NCI-H2171 treated with DMSO at 0.1 percent for 48 hours (cell line): ENCODE measurements around the gene ATP11A.
"Not testable (repeated sequence)": the region's sequence is repeated elsewhere in the genome, so short reads cannot be mapped to it uniquely, and the experiment has no call there.

ENCODE experiments used
- DNase-seq: peaks from one replicate; lab custom pipeline; 2025; lab: John Stamatoyannopoulos, UW

Gene ATP11A

GRCh38 chr13:112796190-112796915, 106.5 kb downstream of the ATP11A start:
- no peak for DNase-seq

DNA sequence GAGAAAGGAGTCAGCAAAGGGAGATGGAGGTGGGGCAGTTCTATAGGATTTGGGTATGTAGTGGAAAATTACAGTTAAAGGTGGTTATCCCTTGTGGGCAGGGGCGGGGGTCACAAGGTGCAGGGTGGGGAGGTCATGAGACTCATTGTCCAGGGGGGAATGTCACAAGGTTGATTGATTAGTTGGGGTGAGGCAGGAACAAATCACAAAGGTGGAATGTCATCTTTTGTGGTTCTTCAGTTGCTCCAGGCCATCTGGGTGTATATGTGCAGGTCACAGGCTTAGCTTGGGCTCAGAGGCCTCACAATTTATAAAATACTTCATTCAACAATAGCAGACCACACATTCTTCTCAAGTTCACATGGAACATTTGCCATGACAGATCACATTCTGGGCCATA, 109.6 kb downstream of the ATP11A start:
- DNase-seq, result no peak

- DNase-seq, result no peak
These were observed 110.2 kb downstream of the ATP11A start for GRCh38 chr13:112800057-112800456.

DNA sequence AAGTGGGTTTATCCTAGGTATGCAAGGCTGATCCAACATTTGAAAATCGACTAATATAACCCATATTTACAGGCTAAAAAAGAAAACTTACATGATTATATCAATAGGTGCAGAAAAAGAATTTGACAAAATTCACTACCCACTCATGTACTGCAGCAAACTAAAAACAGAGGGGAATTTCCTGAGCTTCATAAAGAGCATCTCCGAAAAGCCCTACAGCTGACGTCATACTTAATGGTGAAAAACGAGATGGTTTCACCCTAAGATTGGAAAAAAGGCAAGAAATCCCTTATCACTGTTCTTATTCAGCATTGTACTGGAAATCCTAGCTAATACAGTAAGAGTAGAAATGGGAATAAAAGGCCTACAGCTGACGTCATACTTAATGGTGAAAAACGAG, 111.0 kb downstream of the ATP11A start:
- DNase-seq, result not testable (repeated sequence)

DNA sequence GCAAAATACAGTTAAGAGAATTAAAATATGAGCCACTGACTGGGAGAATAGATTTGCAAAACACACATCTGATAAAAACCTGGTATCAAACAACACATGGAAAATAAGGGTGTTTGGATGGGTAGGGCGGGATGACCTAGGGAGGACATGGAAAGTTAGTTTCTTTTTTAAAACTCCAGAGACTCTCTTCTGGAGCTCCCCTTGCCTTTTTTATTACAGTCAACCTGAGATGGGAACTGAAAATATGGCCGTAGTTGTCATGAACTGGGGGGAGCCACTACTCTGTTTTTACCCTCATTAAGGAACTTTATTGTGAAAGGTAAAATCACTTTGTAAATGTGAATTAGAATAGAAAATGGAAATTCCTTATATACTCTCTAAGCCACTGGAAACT, 113.0 kb downstream of the ATP11A start:
- no peak for DNase-seq

DNA sequence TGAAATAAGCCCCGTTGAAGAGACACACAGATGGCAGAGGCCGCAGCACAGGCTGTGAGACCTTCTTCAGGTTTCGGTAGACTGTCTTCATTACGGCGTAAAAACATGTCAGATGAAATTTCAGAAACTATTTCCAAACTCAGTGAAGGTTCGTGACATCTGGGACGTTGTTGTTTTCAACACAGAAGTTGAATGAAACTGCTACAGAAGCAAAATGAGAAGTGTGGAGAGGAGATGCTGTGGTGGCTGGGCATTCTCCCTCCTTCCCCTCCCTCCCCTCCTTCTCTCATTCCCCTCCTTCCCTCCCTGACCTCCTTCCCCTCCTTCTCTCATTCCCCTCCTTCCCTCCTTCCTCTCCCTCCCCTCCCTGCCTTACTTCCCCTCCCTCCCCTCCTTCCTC, 113.6 kb downstream of the ATP11A start:
- DNase-seq, result peak; percentile 41

- no peak for DNase-seq
These were observed 114.5 kb downstream of the ATP11A start for GRCh38 chr13:112804374-112804773.

DNA sequence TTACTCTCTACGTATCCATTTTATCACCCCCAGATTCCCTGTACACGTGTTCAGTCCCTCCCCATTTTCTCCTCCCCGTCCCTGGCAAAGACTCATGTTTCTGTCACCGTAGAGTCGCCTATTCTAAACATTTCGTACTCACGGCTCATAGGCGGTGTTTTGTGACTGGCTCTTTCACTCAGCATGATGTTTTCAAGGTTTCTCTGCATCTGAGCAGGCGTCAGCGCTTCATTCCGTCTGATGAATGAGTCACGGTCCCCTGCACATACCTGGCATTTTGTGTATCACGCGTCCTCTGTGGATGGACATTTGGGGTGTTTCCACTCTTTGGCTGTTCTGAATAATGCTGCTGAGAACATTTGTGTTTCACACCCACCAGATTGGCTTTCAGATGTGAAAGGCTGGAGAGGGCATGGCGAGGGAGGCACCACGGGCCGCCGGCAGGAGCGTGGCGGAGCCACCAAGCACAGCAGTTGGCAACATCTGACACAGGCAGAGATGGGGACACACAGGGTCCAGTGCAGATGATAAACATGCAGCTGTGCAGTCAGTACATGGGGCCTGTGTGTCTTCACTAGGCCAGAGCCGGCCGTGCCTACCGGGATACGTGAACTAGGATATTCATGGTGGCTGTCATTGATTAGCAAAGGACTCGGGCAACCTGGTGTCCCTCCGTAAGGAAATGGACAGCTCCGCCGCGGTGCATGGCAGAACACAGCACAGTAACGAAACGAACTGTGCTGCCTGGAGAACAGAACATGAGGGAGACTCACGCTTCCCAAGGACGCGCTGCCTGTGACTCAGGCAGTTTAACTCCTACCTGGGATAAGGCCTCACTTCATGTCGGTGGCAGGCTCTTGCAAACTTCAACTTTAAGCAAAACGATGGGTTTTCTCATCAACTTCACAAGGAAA, 117.2 kb downstream of the ATP11A start:
- DNase-seq, result no peak

- DNase-seq, result no peak
These were observed 118.0 kb downstream of the ATP11A start for GRCh38 chr13:112807653-112808376.

DNA sequence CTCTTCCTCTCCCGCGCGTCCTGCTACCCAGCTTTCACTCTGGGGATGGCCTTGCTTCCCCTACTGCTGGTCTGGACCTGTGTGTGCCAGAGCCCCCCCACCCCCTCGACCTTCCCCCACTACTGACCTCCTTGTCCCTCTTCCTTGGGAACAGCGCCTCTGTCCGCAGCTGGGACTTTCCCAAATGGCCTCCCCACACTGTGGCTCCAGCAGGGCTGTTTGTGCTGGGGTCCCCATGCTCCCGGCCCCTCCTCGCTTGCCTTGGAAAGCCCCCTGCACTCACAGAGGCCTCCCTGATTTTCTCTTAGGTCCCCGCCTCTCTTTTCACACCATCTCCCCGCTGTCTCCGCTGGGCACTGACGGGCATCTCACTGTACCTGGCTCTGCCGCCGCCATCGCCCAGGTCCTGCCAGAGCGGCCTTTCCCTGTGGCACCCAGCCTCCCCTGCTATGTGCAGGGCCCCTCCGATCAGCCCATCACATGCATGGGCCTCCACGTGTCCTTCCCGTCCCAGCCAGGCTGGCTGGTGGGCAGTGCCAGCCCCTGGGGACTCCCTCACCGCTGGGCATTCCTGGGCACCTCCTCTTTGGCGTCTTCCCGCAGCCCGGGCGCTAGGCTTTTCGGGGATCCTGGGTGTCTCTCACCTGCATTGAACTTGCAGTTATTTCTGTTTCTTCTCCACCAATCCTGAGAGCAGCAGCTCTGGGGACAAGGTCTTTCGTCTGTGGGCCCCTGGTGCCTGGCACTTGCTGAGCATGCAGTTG, 118.7 kb downstream of the ATP11A start:
- DNase-seq, result no peak

DNA sequence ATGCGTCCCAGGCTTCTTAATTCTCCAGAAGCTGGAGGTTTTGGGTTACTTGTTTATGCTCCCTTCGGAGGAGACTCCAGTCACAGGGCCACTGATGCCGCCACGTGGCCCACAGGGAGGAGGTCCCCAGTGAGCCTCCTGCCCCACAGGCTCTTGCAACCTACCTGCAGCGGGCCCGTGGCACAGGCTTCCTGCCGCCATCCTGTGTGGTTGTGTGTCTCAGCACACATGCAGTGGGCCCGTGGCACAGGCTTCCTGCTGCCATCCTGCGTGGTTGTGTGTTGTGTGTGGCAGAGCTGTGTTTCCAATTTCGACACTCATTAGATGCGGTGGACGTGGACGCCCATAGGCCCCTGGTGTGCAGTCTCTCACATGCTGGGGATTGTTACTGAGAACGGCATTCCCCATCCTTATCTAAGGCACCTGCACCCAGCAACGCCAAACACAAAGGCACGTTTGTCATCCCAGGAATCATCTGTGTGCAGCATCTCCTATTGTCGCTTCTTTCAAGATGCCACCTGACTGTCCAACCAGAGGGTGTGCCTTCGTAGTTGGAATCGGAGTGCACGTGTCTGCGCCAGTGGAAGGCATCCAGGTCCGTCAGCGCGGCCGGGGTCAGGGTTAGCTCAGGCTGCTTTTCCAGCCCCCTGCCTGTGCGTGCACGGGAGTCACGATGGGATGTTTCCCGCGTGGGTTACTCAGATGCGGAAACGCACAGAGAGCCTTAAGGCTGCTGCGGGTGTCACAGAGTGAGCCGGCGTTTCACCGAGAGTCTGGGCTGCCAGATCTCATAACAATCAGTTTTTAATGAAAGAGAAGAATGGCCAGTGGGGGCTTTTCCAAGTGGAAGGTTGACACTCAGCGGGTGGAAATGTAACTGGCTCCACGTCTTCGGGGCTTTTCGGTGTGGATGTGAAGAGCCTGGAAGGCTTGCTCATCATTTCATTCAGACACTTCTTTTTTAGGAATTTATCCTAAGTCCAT, 119.8 kb downstream of the ATP11A start:
- DNase-seq, result no peak

DNA sequence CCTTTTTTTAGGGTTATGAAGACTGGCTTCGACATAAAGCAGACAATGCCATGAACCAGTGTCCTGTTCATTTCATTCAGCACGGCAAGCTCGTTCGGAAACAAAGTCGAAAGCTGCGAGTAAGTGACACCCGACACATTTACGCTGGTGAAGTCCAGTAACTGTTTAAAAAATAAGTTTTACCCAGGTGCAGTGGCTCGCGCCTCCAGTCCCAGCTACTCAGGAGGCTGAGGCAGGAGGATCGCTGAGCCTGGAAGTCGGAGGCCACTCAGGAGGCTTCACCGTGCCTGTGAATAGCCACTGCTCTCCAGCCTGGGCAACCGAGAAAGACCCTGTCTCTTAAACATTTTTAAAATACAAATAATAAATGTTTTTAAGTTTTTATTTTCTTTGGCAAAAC, 120.8 kb downstream of the ATP11A start:
- no peak for DNase-seq

DNA sequence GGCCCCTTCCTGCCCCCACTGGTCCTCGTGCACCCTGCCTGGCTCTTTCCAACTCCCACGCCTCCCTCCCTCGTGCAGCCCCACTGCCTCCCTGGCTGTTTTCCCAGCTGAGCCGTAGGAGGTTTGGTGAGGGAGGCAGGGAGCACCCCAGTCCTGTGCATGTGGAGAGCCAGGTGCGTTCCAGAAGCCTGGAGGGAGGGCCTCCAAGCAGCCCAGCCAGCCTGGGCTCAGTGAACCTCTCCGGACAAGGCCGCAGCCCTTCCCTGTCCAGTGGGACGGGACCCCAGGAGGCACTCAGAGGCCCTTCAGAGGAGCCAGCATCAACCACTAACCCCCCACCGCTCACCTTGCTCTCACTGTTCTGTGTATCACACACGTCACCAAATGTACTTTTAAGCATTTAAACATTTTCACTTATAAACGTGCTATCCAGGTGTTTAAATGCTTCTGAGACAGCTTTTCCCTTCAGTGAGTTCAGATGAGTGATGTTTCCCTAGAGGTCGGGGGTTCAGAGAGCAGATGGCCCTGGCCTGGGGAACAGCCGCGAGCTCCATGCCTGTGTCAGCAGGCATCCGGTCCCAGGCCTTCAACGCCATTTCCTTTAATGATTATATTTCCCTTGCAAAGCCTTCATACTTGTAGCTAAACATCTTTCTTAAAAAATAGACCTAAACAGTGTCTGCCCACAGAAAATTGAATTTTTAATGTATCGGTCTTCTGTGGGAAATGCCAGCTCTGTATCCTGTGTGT, 122.6 kb downstream of the ATP11A start:
- peak; percentile 72 for DNase-seq

GRCh38 chr13:112813552-112813951, 123.7 kb downstream of the ATP11A start:
- no peak for DNase-seq

DNA sequence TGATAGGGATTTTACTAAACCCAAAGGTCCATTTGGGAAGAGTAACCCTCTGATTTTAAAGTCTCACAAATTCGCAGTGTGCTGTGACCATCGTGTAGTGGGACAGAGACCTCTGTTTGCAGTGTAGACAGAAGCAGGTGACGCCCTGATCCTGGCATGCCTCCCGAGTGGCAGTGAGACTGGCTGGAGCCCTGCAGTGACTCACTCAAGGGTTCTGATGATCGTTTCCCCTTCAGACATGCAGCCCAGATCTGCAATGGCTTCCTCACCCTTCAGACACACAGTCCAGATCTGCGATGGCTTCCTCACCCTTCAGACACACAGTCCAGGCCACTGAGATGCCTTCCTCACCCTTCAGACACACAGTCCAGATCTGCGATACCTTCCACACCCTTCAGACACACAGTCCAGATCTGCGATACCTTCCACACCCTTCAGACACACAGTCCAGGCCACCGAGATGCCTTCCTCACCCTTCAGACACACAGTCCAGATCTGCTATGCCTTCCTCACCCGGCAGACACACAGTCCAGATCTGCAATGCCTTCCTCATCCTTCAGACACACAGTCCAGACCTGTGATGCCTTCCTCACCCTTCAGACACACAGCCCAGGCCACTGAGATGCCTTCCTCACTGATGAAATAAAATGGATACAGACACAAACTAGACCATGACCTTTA, 125.2 kb downstream of the ATP11A start:
- DNase-seq, result no peak

- no peak for DNase-seq
These were observed 126.0 kb downstream of the ATP11A start for GRCh38 chr13:112815871-112816270.

- no peak for DNase-seq
These were observed 128.3 kb downstream of the ATP11A start for GRCh38 chr13:112818040-112818697.

- DNase-seq, result no peak
These were observed 128.8 kb downstream of the ATP11A start for GRCh38 chr13:112818698-112819045.

DNA sequence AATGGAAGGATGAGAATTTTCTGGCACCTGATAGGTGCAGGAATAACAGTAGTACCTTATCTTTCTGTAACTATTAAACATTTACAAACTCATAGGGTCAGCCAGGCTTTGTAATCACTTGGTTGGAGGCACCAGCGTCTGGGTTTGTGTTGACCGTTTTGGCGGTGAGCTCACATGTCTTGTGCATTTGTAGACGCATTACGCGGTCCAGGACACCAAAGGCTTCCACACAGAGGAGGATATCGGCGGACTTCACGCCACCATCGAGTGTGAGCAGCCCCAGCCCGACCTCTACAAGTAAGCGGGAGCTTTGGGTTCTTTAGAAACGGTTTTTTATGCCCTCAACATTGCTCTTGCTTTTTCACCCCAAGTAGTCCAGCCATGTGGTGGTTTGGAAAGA, 129.3 kb downstream of the ATP11A start:
- no peak for DNase-seq
